GM12873 (cell line): Measurements from ENCODE around the gene GPC6.

Experiments used
- TF ChIP-seq, protein P1 (sequence below): IDR thresholded peaks from 2 replicates; pipeline ENCODE4 v1.5.1; 2012; ENCODE audit warnings: low read depth, mild to moderate bottlenecking, moderate library complexity, low read length, control low read depth; ENCODE audit not compliant: insufficient read depth; ENCODE audit errors: missing control alignments

The GPC6 gene

DNA sequence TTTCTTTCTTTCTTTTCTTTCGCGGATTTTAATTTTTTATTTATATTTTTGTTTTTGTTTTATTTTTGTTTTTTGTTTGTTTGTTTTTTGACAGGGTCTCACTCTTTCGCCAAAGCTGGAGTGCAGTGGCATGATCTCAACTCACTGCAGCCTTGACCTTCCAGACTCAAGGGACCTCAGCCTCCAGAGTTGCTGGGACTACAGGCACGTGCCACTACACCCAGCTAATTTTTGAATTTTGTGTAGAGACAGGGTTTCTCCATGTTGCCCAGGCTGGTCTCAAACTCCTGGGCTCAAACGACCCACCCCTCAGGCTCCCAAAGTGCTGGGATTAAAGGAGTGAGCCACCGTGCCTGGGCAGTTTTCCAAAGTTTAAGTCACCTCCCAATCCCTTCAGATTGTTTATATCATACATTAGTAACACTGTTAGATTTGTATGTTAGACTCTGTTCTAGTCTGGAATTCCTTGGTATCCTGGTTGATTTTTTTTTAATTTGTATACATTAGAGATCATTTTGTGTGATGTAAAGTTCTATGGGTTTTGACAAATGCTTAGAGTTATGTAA is 655.6 kb downstream of the GPC6 start:
- TF ChIP-seq, protein P1, sequence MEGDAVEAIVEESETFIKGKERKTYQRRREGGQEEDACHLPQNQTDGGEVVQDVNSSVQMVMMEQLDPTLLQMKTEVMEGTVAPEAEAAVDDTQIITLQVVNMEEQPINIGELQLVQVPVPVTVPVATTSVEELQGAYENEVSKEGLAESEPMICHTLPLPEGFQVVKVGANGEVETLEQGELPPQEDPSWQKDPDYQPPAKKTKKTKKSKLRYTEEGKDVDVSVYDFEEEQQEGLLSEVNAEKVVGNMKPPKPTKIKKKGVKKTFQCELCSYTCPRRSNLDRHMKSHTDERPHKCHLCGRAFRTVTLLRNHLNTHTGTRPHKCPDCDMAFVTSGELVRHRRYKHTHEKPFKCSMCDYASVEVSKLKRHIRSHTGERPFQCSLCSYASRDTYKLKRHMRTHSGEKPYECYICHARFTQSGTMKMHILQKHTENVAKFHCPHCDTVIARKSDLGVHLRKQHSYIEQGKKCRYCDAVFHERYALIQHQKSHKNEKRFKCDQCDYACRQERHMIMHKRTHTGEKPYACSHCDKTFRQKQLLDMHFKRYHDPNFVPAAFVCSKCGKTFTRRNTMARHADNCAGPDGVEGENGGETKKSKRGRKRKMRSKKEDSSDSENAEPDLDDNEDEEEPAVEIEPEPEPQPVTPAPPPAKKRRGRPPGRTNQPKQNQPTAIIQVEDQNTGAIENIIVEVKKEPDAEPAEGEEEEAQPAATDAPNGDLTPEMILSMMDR: no peak

DNA sequence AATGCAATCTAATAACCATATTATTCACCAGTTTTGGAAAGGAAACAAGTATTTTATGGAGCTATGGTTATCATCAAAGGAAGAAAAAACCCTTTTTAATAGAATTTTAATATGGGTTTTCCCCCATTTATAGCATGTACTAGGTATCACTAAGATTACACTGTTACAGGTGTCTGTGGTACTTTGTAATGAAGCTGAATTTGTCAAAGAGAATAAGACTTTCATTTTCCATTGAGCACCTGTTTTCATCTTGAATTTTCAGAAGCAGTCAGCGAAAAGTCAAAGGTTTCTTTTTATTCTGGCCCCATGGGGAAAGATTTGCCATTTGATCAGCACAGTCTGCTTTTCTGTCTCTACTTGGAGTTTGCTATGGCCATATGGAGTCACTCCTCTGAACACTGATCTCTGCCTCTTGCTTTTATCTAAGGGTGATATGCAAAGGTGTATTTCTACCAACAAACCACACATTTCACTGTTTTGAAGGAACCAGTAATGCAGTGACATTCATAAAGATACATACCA is 662.9 kb downstream of the GPC6 start:
- TF ChIP-seq, protein P1: no peak

DNA sequence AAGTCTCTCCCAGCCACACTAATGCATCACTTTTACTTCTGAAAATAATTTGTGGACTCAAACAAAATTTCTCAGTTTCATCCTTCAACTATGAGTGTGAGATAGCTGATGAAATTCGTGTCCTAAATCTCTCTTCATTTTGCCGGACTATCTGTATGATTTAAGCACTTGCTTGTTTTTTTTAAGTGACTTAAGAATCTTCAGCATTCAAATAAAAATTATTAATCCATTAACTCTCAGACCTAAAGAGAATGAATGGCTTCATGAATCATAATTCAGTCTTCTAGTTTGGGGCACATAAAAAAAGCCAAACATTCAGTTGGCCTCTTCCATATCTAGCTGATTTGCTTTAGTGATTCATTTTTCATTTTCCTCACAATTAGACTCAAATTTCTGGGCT is 673.4 kb downstream of the GPC6 start:
- TF ChIP-seq, protein P1: no peak

DNA sequence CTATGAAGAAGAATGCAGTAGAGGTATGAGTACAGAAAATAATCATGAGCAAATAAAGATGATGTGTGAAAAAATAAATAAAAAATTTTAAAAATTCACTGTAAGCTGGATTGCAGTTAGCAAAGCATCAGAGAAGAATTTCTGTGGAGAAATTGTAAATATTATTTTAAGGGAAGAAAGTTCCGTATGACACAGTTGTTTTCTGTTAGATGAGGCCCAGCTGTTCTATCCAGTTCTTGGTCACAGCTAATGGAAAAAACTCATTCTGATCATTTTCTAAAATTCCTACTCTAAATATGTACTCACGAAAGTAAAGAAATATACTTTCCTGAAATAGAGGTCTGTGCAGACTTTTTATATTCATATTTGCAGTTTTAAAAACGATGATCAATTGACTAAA is 674.1 kb downstream of the GPC6 start:
- TF ChIP-seq, protein P1: no peak

DNA sequence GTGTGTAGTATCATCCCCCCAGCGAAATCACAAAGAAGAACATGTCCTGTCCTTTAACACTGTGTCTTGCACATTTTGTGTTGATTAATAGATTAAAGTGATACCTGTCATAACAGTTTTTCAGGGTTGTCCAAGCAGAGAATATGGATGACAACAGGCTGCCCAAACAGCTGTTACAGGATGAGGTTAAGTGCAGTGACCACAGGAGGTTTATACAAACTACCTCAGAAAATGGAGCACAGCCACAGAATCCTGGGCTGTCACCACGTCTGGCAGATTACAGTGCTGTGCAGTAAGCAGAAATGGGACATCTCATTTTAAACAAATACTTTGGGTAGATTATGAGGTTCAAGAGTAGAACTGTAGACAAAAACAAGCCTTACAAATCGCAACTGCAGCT is 677.3 kb downstream of the GPC6 start:
- TF ChIP-seq, protein P1: no peak

DNA sequence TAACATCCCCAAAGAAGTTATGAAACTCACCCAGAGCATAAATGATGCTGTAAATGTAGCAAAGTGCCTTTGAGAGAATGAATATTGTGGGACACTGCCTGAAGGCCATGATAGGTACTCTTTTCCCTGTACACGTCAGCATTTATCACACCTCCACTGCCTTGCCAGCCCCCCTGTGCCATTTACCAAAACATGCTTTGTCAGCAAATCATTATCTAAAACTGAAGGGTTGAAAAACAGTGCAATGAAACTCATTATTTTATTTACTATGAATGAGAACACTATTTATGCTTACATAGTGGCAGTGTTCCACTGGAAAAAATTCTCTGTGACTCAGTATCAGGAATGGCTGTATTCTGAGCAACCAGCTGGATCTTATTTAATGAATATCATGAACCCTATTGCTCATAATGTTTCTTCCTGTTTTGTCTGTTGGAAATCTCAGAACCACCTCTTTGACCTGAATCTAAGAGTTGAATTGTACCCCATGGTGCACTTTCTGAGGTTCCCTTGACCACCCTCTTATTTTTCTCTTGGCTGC is 688.7 kb downstream of the GPC6 start:
- TF ChIP-seq, protein P1: no peak

DNA sequence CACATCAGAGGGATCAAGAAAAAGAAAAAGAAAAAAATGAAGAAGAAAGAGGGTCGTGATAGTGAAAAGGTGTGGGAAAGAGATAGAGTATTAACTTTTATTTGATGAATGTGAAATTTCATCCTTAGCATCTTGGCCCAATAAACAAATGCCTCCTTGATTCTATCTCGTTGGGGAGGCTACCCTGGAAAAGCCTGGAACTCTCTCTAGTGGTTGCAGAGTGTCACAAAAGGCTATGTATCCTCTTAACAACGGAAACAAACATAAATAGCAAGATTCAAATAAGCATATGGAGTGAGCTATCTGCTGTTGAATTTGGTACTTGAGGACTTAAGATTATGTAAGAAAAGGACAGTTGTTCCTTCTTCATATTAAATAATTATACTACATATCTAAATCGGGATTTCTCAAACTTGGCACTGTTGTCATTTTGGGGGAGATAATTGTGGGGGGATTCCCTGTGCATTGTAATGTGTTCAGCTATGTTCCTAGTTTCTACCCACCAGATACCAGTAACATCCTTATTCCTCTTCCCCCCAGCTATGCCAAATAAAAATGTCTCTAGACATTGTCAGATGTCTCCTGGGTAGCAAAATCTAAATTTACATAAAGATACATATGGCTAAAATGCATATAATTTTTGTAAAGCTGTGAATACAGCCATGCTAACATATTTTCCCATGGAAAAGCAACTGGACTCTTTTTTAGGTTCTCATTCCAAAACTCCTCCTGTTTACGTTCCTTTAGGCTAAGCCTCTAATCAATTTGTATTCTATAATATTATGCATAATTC is 695.7 kb downstream of the GPC6 start:
- TF ChIP-seq, protein P1: no peak
